ENCODE results near the gene ZNF532. TPM values are rescaled to one million over a fixed set of nuclear protein-coding genes. Genes with fewer than 3 reads are reported as not detected.

ZNF532 gene
- polyA plus RNA-seq, 3 donors, result 0.76 to 18.5 (median 1.7) TPM

DNA sequence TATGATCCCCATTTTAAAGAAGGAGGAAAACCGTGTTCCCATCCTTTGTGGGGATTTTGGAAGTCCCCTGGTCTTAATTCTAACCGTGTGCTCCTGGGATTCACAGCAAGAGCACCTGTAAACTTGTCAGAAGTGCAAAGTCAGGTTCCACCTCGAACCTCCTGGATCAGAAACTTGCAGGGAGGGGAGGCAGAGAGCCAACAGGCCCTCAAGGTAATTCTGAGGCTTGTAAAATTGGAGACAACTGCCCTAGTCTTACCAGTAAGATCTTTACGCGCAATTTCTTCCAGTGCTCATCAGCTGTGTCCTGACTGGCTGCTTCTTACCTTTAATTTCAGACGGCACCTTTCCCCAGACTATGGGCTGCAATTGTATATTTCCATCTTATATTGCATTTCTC lies 161.7 kb downstream of the ZNF532 start:
- no peak overlapping the region for H3K27ac Mint-ChIP-seq
- H3K4me3 Mint-ChIP-seq, result no peak overlapping the region
- H3K9me3 Mint-ChIP-seq, result peaks cover 0 to 3% (median 0%) of the 10 kb centered on the region in 7 donors
- no peaks in the 10 kb centered on the region for H3K4me1 Mint-ChIP-seq
- Histone ChIP-seq H3K79me2 (ENCODE audit: insufficient read depth, low read length) (no peaks in the 10 kb centered on the region), H3K27ac (ENCODE audit: low read depth in 1 of 2, low read length in 2 of 2) (no peak overlapping the region), H3K4me2 (replicated peaks; ENCODE audit: extremely low read depth, low read length, poor library complexity, severe bottlenecking) (no peak overlapping the region), H3K9ac (ENCODE audit: insufficient read depth, low read length, poor library complexity, severe bottlenecking) (no peak overlapping the region), H3K4me1 (ENCODE audit: control insufficient read depth in 1 of 2, insufficient read depth in 2 of 2, low read length in 2 of 2) (no peaks in the 10 kb centered on the region), H3K27me3 (ENCODE audit: control insufficient read depth in 2 of 2, insufficient read depth in 2 of 2, low read length in 2 of 2) (no peaks in the 10 kb centered on the region), H2AFZ (ENCODE audit: insufficient read depth, low read depth, low read length, poor library complexity, severe bottlenecking) (no peak overlapping the region), H3K4me3 (replicated peaks in 1 of 3; ENCODE audit: low read depth in 2 of 3, low read length in 3 of 3) (no peak overlapping the region), H3K9me3 (replicated peaks in 1 of 2; ENCODE audit: control insufficient read depth in 1 of 2, insufficient read depth in 1 of 2, low read length in 2 of 2) (no peaks in the 10 kb centered on the region), H3K36me3 (replicated peaks in 1 of 2; ENCODE audit: control insufficient read depth in 1 of 2, insufficient read depth in 2 of 2, low read length in 2 of 2) (no peaks in the 10 kb centered on the region), H4K20me1 (ENCODE audit: insufficient read depth, low read length) (no peaks in the 10 kb centered on the region)
- 100% methylated on average over 3 of the region's 6 CpGs for WGBS (ENCODE audit: insufficient coverage)
- H3K27me3 Mint-ChIP-seq (ENCODE audit: low read depth in 3 of 3), result peaks cover 1 to 5% (median 2%) of the 10 kb centered on the region in 3 donors
- DNase-seq, result no peak
- TF ChIP-seq, protein P1, sequence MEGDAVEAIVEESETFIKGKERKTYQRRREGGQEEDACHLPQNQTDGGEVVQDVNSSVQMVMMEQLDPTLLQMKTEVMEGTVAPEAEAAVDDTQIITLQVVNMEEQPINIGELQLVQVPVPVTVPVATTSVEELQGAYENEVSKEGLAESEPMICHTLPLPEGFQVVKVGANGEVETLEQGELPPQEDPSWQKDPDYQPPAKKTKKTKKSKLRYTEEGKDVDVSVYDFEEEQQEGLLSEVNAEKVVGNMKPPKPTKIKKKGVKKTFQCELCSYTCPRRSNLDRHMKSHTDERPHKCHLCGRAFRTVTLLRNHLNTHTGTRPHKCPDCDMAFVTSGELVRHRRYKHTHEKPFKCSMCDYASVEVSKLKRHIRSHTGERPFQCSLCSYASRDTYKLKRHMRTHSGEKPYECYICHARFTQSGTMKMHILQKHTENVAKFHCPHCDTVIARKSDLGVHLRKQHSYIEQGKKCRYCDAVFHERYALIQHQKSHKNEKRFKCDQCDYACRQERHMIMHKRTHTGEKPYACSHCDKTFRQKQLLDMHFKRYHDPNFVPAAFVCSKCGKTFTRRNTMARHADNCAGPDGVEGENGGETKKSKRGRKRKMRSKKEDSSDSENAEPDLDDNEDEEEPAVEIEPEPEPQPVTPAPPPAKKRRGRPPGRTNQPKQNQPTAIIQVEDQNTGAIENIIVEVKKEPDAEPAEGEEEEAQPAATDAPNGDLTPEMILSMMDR (IDR thresholded peaks at IDR 0.05), result no peak
- intact Hi-C loops (cut with micrococcal nuclease), result no loop called here
- H3K36me3 Mint-ChIP-seq, result no peaks in the 10 kb centered on the region

DNA sequence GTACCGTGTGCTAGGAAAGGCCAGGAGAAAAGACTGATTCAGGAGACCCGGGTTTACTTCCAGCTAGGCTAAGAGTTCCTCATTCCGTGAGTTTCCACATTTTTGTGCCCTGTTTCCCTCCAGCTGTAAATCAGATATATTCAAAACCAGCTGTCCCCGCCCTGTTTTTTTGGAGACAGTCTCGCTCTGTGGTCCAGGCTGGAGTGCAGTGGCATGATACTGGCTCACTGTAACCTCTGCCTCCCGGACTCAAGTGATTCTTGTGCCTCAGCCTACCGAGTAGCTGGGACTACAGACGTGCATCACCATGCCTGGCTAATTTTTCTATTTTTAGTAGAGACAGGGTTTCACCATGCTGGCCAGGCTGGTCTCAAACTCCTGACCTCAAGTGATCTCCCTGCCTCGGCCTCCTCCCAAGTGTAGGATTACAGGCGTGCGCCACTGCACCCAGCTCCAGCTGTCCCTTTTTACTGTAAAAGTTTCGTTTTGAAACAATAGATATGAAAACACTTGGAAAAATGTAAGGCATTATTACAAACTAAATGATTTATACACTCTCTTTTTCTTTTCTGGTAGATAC lies 162.2 kb downstream of the ZNF532 start:
- no peaks in the 10 kb centered on the region for H3K36me3 Mint-ChIP-seq
- no peaks in the 10 kb centered on the region for H3K79me2 ChIP-seq (ENCODE audit: insufficient read depth, low read length)
- H3K27me3 Mint-ChIP-seq (ENCODE audit: low read depth in 3 of 3), result peaks cover 1 to 7% (median 2%) of the 10 kb centered on the region in 3 donors
- no peak for DNase-seq
- H3K27ac ChIP-seq (ENCODE audit: low read depth in 1 of 2, low read length in 2 of 2), result no peak overlapping the region
- H3K4me3 ChIP-seq (replicated peaks in 1 of 3; ENCODE audit: low read depth in 2 of 3, low read length in 3 of 3), result no peak overlapping the region
- H3K4me2 ChIP-seq (replicated peaks; ENCODE audit: extremely low read depth, low read length, poor library complexity, severe bottlenecking), result no peak overlapping the region
- no peak overlapping the region for H3K27ac Mint-ChIP-seq
- no peaks in the 10 kb centered on the region for H3K9me3 ChIP-seq (replicated peaks in 1 of 2; ENCODE audit: control insufficient read depth in 1 of 2, insufficient read depth in 1 of 2, low read length in 2 of 2)
- intact Hi-C loops (cut with micrococcal nuclease), result no loop called here
- H2AFZ ChIP-seq (ENCODE audit: insufficient read depth, low read depth, low read length, poor library complexity, severe bottlenecking), result no peak overlapping the region
- TF ChIP-seq, protein P1 (IDR thresholded peaks at IDR 0.05), result no peak
- H3K36me3 ChIP-seq (replicated peaks in 1 of 2; ENCODE audit: control insufficient read depth in 1 of 2, insufficient read depth in 2 of 2, low read length in 2 of 2), result no peaks in the 10 kb centered on the region
- no peak overlapping the region for H3K9ac ChIP-seq (ENCODE audit: insufficient read depth, low read length, poor library complexity, severe bottlenecking)
- no peaks in the 10 kb centered on the region for H3K4me1 Mint-ChIP-seq
- H3K27me3 ChIP-seq (ENCODE audit: control insufficient read depth in 2 of 2, insufficient read depth in 2 of 2, low read length in 2 of 2), result no peaks in the 10 kb centered on the region
- H3K4me3 Mint-ChIP-seq, result no peak overlapping the region
- WGBS (ENCODE audit: insufficient coverage), result 81% methylated on average over 7 of the region's 12 CpGs
- H3K9me3 Mint-ChIP-seq, result peaks cover 0 to 3% (median 0%) of the 10 kb centered on the region in 7 donors
- H3K4me1 ChIP-seq (ENCODE audit: control insufficient read depth in 1 of 2, insufficient read depth in 2 of 2, low read length in 2 of 2), result no peaks in the 10 kb centered on the region
- H4K20me1 ChIP-seq (ENCODE audit: insufficient read depth, low read length), result no peaks in the 10 kb centered on the region

Measured in CD14-positive monocyte (primary cell).